Thyroid gland (tissue), 4 donors: ENCODE results near the gene IFI27L1.

Experiments
- CTCF ChIP-seq, 6 experiments: fragments of 200-600 bp in 3 of 6; fragments of 450-650 bp in 3 of 6; sonication (generic) in 3 of 6; IDR thresholded peaks; one replicate each; pipeline ENCODE4 v1.5.1; 2016 to 2019; ENCODE audit warnings: antibody characterized with exemption in 6 of 6, mild to moderate bottlenecking in 2 of 6, inconsistent platforms in 1 of 6, moderate library complexity in 1 of 6
- POLR2A ChIP-seq, 2 donors: fragments of 450-650 bp; IDR thresholded peaks; one replicate each; pipeline ENCODE4 v1.6.1; 2017; ENCODE audit warnings: antibody characterized with exemption in 2 of 2, mild to moderate bottlenecking in 2 of 2, moderate library complexity in 1 of 2

DNA sequence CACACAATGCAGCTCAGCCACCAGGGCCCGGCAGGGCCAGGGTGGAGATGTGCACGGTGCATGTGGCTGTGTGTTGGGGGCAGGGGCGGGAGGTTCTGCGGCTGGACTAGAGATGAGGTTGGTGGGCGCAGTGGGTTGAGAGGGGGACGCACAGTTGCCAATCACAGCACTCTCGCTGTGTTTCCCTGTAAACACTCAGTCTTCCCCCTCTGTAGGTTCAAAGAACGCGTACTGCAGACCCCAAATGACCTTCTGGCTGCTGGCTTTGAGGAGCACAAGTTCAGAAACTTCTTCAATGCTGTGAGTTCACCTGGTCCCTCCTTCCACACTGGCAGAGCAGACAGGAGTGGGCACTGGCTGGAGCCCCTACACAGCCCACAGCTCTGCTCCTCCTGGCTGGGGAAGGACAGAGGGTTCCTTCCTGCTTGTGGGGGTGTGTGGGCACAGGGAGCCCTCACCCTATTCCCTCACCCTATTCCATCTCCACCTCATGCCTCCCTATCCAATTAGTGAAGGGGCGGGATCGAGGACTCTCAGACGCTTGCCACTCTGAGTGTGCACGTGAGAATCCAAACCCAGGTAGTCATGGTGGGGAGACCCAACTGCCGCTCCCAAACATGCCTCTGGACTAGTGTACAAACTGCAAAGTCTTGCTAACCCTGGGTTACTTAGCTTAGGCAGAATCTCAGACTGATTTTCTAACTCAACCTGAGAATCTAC lies 37.2 kb upstream of the IFI27L1 start:
- TF ChIP-seq CTCF (IDR thresholded peaks at IDR 0.05), result no peak
- no peak for TF ChIP-seq POLR2A (IDR thresholded peaks at IDR 0.05)
